CD4-positive, alpha-beta T cell treated with Interleukin-4 for 4 hours (primary cell): ENCODE data around the gene CEP131.
A peak's percentile ranks its signal among the peaks of the same experiment; 100 is the strongest.

Source experiments
- DNase-seq: peaks from one replicate; pipeline ENCODE4 v3.0.0-alpha.2; 2020

The CEP131 gene

DNA sequence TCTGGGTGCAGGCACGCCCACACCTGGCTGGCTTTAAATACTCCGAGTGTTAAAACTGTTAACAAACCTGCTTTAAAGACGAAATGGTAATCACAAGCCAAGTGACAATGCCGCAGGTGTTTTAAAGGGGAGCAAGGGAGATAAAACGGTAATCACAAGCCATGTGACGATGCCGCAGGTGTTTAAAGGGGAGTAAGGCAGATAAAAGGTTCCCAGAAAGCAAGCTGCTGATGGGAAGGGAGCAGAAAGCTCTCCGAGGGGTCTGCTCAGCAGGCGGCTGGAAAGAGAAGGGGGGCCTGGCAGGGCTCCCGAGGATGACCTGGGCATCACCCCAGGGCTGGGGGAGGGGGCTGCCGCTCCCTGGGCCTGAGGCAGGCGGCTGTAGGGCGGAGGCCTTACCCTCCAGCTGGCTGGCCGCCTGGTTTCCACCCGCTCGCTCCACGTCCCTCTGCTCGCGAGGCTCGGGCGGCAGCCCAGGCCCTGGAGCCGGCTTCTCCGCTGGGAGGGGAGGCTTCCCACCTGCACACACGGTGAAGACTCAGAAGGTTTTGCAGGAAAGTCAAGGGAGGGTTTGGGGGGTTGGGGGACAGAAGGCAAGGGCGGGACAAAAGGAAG lies 28.4 kb upstream of the CEP131 start:
- no peak for DNase-seq

DNA sequence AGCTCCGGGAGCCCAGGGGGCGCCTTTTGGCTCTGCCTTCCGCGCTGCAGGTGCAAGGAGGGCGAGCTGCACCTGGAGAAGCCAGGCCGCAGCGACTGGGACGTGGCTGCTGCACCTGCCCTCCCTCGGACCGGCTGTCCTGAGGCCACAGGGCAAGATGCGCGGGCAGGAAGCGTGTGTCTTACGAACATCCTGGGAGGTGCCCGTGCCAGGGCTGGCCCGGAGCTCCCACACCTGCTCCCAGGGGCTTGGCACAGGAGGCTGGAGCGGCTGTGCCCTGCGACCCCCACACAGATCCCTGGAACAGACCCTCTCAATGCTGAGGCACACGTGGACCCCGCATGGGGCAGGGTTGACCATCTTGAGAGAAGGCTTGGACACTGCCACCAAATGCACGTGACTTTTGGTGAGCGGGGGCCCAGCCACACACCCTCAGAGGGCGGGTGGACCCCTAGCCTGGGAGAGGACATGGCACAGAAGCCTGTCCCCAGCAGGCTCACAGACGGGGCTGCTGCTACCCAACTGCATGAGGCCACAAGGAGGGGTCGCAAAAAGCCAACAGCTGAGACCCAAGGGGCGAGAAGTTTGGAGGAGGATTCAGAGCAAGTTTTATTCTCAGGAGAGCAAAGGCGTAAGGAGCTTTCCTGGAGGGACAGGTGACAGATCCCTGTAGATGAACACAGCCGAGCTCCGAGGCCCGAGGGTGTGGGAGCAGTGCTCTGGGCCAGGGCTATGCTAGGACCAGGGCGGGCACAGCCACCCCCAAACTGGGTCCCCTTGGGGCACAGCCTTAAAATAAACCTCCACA lies 27.7 kb upstream of the CEP131 start:
- no peak for DNase-seq

DNA sequence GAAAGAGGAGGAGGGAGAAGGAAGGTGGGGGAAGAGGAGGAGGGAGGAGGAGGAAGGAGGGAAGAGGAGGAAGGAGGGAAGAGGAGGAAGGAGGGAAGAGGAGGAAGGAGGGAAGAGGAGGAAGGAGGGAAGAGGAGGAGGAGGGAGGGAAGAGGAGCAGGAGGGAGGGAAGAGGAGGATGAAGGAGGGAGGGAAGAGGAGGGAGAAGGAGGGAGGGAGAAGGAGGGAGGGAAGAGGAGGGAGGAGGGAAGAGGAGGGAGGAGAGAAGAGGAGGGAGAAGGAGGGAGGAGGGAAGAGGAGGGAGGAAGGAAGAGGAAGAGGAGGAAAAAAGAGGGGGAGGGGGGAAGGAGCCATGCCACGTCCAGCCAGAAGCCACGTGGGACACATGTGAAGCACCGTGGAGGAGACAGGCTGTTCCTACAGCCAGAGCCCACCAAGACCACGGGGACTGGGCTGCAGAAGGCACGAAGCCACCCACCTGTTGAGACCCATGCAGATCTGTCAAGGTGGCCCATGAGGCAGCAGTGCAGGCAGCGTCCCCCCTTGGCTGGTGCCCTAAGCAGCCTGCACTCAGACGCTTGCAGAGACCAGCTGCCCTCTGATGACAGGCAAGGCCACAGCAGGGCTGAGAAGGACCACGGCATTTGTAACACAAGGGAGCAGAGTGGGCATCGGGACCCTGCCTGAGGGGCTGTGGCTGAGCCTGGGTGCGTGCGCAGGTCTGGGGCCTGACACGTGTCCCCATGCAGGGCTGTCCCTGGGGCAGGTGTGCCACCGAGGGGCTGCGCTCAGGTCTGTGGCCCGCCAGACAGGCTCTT lies 26.7 kb upstream of the CEP131 start:
- no peak for DNase-seq

DNA sequence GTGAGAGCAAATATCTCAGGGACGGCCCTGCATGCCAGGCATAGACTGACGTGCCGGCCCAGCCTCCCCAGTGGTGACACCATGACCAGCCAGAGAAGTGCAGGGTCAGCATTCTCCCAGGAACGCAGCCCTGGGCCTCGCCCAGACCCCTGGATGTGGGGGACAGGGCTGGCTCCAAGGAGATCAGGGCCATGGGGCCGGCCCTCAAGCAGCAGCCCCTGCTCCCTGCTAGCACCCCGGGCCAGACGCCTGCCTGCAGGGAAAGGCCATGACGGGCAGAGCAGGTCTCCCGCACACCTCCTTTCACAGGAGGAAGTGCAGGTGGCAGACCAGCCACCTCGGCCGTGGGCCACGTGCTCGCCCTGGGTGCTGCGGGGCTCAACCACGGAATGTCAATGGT lies 25.9 kb upstream of the CEP131 start:
- DNase-seq = no peak

DNA sequence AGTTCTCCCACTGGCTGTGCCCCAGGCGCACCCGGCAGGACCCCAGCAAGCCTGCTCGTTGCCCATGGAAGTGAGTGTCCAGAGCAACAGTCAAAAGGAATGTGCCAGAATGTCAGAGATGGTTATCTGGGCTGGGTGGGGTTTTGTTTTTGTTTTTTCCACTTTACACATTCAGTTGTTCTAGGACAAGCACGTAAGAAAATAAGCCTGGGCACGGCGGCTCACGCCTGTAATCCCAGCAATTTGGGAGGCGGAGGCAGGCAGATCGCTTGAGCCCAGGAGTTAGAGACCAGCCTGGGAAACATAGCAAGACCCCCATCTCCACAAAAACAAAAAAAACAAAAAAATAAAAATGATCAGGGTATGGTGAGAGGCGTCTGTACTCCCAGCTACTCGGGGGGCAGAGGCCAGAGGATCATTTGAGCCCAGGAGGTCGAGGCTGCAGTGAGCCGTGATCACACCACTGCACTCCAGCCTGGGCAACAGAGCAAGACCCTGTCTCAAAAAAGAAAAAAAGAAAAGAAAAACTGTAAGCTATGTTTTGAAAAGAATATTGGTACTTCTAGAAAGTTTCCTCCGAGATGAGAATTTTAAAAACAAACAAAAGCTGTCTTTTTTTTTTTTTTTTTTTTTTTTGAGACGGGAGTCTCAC lies 24.7 kb upstream of the CEP131 start:
- no peak for DNase-seq

DNA sequence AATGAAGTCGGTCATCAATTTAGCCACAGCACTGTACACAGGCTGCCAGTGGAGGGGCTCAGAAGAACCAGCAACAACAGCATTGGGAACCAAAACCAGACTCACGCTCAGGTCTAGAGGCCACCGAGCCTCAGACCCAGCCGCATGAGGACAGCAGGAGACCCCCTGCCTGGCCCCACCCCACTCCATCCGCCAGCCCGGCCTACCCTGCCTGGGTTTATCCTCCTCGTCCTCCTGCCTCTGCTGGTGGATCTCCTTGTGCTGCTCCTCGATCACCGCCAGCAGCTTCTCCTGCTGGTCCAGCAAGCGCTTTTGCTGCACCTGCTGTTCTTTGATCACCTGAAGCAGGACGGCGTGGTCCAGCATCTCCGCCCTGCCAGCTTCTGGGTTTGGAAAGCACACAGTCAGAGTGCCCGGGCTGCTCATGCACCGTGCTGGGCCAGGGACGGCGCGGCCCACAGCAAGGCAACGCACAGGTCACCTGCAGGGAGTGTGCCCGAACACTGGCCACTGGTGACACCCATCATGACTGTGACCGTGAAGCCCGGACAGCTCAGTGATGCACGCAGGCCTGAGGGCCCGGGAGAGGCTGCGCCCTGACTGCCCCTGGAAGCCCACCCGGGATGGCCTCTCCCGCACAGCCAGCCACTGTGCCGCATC lies 24.0 kb upstream of the CEP131 start:
- DNase-seq = no peak

DNA sequence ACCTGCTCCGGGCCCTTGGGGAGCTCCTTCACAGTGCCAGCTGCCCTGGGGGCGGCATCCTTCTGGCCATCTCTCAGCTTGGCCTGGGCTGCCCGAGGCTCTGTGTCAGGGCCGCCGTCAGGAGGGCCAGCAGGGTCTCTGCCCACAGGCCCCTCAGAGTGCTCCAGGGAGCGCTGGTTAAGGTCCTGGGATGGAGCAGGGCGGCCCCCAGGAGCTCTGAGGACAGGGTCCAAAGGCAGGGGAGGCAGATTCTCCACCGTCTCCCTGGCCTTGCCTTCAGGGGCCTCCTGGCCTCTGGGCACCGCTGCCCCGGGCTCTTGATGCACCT lies 23.5 kb upstream of the CEP131 start:
- no peak for DNase-seq

DNA sequence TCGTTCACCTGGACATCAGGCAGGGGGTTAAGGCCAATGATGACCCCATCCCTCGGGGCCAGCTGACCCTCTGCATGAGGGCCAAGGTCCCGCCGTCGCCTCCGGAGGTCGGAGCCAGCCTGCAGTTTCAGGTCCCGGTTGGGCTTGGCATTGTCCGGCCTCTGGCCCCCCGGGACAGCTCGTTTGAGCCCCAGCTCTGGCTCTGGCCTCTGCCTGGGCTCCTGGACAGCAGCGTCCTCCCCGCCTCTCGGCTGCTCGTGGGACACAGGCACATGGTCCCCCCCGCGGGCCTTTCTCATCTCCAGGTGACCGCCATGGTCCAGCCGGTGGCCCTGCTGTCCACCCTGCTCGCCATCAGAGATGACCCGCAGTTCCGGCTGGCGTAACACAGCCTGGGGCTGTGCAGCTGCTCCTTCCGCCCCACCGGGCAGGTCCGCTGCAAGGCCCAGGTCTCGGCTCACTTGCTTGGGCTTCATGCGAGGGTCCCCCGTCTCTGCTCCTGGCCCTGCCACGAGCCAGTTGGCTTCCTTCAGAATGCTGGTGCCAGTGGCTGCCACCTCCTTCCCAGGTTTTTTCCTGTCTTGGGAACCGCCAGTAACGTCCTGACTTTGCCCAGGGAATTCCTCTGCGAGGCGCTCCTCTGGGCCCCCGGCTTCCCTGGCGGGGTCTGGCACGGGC lies 23.0 kb upstream of the CEP131 start:
- no peak for DNase-seq

DNA sequence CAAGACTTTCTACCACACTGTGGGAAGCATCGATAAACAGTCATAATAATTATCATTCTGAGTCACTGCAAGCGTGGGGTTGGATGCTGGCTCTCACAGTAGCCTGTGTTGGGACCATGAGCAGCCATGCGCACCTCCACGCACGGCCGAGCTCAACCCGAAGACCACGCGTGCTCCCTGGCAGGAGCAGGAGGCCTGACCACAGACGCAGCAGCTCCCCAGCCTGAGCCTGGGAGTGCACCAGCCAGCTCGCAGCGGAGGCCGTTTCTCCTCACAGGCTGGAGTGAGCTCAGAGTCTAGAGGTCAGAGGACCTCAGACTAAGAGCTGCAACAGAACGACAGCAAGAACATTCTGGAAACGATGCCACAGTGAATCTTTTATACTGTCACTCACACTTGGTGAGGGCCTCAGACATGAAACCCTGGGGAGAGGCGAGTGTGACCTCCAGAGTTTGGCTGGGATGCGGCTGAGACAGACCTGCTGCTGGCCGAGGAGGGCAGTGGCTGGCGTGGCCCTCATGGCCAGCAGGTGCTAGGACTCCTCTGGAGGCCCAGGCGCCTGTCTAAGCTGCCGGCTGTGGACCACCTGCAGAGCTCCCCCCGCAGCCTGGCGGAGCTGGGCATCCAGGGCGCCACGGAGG lies 22.4 kb upstream of the CEP131 start:
- DNase-seq = no peak

DNA sequence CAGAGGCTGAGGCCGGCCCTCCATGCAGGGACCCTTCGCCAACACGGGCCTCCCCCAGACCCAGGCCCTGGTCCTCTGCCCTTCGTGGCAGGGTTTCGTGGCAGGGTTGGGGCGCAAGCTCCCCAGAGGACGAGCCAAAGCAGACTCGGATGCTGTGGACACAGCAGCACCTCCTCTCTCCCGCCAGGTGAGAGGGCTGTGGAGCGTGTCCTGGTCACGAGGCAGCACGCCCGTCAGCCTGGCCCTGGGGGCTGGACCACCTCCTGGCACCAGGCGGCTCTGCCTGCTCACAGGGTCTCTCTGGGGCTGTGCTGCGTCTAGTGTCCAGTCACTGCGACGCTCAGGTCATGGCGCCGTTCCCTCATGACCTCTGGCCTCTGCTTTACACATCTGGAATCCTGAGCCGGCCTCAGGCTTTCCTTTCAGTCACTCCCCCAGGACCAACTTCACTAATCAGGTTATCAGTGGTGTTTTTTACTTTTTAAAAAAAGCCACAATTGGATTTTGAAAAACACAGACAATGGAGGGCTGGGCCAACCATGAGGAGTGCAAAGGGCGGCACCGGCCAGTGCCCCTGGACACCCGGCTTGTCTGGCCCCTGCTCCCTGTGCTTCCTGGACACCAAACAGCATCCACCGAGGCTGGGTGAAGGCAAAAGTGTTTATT lies 21.7 kb upstream of the CEP131 start:
- DNase-seq = no peak

DNA sequence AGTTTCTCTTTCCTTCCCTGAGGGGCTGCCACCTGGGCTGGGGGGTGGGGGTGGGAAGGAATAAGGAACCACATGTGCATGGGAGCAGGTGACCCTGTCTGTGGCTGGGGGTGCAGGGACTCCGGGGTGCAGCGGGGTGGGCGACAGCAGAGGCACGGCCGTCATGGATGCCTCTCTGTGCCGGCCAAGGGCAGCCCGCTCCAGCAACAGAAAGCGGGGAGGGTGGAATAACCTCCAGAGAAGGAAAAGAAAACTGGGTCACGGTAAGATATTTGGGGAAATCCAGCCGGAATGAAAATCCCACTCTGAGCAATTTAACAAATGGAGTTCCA lies 20.5 kb upstream of the CEP131 start:
- DNase-seq = no peak

DNA sequence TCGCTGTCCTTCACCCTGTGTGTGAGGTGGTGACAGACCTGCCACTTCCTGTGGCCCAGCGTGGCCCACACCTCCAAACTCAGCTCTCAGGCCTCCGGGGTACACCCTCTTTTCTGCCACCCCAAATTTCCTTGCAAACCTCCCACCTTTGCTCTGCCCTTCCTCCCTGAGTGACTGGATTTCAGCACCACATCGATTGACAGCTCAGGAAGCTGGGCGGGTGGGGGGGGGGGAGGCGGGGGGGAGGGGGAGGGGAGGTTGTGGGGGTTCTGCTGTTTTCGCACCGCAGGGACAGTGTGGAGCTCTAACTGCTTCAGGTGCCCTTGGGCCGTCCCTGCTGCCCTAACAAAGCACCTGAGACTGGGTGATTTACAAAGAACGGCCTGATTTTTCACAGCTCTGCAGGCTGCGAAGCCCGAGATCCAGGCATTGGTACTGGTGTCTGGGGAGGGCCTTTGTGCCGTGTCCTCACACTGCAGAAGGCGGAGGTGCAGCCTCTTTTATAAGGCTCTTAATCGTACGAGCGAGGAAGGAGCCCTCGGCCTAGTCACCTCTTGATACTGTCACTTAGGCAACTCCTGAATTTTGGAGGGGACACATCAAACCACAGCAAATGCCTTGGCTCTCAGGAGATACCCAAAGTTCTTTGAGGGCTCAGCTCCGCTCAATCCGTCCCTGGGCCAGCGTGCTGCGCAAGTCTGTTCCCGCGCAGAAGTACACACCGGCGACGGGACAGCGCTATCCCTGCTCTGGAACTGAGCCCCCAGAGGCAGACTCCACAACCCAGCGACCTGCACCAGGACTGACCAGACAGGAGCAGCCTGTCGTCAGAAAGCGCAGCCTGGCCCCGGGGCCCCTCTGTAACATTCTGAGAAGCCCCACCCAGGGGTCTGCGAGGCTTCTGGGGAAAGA lies 19.9 kb upstream of the CEP131 start:
- DNase-seq = no peak

DNA sequence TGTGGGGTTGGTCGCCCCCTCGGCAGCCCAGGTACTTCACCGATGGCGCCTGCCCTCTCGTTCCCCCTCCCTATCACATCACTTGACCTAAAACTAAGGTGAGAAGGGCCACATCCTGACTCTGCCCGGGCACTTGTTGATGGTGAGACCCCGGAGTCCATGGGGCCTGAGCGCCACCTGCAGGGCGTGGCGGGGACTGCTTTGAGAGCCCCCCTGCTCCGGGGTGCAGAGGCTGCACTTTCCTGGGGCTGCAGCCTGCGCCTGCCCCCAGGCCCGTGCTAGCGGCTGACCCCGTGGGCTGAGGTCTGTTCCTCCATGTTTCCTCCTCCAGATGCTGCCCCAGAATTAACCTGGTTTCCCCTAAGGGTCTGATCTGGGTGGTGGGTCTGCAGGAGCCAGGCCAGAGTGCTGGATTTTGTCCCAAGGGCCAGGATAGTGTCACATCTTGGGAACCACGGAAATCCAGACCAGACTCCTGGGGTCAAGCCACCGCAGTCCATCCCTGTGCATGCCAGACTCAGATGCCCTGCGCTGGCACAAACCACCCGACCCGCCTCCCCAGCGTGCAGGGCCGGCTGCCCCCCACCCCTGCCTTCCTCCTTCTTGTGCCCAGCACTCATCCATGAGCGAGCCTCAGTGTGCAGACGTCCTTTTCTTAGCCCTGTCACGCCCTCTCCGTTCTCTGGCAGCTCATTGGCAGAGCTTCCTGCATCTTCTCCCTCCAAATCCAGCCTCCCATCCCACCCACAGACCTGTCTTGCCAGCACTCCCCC lies 19.1 kb upstream of the CEP131 start:
- peak; percentile 44 for DNase-seq

DNA sequence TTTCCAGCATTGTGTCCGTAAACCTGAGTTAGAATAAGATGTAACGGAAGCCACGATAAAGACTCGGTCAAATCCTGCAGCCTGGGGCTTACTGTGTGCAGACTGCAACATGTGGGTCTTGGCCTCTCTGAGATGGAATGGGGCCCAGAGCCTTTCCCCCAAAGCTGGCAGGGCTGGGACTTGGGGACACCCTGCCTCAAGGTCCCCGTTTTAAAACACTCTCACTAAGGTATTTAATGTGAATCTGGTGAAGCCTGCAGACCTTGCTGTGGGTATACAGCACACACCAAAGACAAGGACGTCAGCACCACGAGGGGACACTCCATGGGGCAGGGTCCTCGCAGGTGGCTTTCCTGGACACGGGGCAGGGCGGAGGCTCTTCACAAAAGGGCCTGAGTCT lies 18.4 kb upstream of the CEP131 start:
- DNase-seq = no peak

DNA sequence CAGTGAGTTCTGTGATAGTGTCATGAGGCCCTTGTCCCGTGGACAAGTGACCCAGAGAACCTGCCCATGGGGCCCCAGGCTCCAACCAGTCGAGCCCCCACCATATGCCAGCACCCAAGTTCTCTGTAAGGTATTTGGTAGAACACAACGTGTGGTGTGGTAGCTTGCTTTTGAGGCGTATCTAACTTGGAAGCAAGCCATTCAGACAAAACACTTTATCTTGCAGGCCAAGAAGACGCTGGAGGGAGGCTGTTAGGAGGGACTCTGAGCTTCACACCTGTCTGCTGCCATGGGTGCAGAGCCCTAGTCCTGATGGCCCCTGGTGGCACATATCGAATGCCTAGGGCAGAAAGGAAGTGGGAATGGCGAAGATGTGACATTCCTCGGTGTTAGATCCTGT lies 18.0 kb upstream of the CEP131 start:
- DNase-seq = no peak

DNA sequence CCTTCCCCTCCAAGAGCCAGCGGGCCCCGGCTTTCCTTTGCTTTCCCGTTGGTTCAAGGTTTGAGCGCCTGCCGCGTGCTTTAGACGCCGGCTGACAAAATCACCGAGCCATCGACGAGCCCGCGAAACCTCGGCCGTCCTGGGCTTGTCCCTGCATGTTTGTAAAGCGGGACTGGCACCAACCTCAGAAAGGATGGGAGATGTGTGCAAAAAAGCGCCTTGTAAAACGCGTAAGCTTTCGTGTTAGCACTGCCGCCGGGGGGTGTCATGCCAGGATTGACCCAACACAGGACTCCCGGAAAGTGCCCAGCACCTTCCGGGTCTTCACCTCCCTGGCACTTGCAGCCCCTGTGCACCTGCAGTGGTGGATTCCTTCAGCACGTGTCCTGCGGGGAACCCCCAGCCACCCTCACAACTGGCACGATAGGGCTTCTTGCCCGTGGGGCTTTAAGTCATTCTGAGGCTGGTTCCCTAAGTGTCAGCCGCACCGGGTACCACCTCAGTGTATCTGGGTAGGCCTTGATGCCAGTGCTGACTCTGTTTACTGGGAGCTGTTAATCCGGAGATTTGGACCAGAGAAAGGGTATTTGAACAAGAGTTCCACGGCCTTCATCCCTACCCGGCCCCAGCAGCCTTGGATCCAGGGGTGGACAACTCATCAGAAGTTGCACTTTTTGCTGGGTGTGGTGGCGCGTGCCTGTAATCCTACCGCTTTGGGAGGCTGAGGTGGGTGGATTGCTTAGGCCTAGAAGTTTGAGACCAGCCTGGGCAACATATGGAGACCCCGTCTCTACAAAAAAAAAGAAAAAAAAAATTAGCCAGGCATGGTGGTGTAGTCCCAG lies 17.2 kb upstream of the CEP131 start:
- peak; percentile 20 for DNase-seq

DNA sequence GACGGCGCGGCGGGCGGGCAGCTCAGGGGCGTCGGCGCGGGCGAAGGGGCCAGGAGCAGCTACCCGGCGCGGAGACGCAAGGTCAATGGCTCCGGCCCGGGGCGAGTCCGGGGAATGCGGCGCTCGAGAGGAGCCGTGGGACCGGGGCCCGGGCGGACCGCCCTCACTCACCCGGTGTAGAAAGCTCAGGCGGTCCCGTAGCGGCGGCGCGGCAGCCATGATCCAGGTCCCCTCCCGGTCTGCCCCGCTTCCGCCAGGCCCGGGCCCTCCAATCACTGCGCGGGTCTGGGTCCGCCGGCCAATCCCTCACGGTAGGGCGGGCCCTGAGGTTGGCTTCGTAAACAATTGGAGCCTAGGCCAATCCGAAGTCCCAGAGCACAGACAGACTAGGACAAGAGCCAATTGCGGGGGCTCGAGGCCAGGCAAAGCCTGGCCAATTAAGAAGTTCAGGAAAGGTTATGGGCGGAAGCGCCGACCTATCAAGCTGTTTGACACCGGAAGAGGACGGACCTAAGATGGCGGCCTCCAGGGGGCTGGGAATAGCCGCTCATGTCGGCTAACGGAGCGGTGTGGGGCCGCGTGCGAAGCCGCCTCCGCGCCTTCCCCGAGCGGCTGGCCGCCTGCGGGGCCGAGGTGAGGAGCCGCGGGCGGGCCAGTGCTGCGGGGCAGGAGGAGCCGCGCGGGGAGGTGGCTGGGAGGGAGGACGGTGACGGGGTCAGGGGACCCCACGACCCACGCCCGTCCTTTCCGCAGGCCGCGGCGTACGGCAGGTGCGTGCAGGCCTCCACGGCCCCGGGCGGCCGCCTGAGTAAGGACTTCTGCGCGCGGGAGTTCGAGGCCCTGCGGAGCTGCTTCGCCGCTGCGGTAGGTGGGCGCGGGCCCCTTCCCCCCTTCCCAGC lies 16.3 kb upstream of the CEP131 start, which contains the start of the genes NDUFAF8 and TEPSIN:
NDUFAF8 (plus strand) TSS at position 504 of the 899 bp plus-strand sequence; CDS start at position 550, 46 bp downstream.
TEPSIN (minus strand) TSS at position 241 of the 899 bp plus-strand sequence; CDS start at position 219, 22 bp downstream.
- DNase-seq = peak; percentile 98
